ENCODE measurements around the gene CDK13. TPM values are rescaled to one million over a fixed set of nuclear protein-coding genes. Genes with fewer than 3 reads are reported as not detected.

Gene CDK13
- total RNA-seq (2014; rRNA removed; shearing (Covaris generic)), result 81.9 and 84.3 TPM in 2 replicates
- 90.9 and 101 TPM in 2 replicates for total RNA-seq (2022)
- percentile 91 among the genes with signal in this experiment for Bru-seq, nascent RNA
- BruChase-seq, experiment 1, labeled RNA remaining after a 6-hour chase, result percentile 90 among the genes with signal in this experiment
- percentile 89 among the genes with signal in this experiment for BruChase-seq, experiment 2, labeled RNA remaining after a 2-hour chase
- long read RNA-seq, full-length matches to known transcripts, result 42 of 78 reads
- long read RNA-seq, partial matches to known transcripts, result 25 of 78 reads
- long read RNA-seq, other reads (novel, unspliced or antisense), result 11 of 78 reads

DNA sequence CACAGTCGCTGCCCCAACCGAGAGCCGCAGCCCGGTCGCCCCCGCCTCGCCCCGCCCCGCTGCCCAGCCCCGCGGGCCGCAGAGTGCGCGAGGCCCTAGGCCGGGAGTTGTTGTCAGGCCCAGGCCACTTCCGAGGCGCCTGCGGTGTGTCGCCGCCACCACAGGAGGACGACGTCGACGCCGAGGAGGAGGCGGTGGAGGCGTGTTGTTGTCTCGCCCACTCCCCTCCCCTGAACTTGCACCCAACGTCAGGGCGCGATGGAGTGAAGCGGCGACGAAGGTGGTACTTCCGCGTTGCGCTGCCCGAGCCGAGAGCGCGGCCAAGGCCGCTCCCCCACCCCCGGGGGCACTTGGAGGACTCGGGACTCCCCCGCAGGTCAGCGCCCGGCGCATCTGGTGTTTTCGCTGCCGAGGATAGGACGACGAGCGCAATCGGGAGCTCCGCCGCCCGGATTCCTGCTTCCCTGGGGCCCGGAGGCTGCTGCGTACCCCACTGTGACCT is at the start of gene CDK13:
CDK13 (plus strand) TSS at position 286 of the 502 bp plus-strand sequence. CDS start 386 bp downstream, outside the sequence.
- peak; percentile 90 for DNase-seq (ENCODE audit: low spot score)
- Histone ChIP-seq H3K27ac (ENCODE audit: low read depth, low read length, poor library complexity, severe bottlenecking) (peak within 1 kb of the TSS; percentile 100), H4K20me1 (ENCODE audit: insufficient read depth, low read length) (peaks cover 30% of the 10 kb centered on the region), H3K79me2 (ENCODE audit: insufficient read depth, low read depth, low read length) (peaks cover 59% of the 10 kb centered on the region), H3K4me1 (ENCODE audit: insufficient read depth, low read length, poor library complexity, severe bottlenecking) (peaks cover 35% of the 10 kb centered on the region), H2AFZ (ENCODE audit: low read length) (peak within 1 kb of the TSS; percentile 76; the same call in 1 of the 2 replicates), H3K4me3 (ENCODE audit: low read depth, low read length, poor library complexity, severe bottlenecking) (peak within 1 kb of the TSS; percentile 97), H3K4me2 (ENCODE audit: low read length) (peak within 1 kb of the TSS; percentile 92), H3K9me2 (ENCODE audit: insufficient read depth, low read length) (no peaks in the 10 kb centered on the region), H3K36me3 (ENCODE audit: insufficient read depth, low read length) (peaks cover 35% of the 10 kb centered on the region), H3K9me3 (ENCODE audit: low read length) (peaks cover 13% of the 10 kb centered on the region; the same call in 1 of the 2 replicates)
- intact Hi-C loops (cut with micrococcal nuclease; ENCODE audit: unreplicated experiment), result loop anchor here (1.0 to 5.0 kb wide), 6 partner anchors 25 to 327 kb away; partner anchors contain the start of genes MPLKIP and RALA
- BruUV-seq (replicated peaks), result no TSS peak
- no peak for TF ChIP-seq EZH2phosphoT487 (IDR thresholded peaks at IDR 0.05; ENCODE audit: borderline replicate concordance, low read depth, low read length)
- TF ChIP-seq, protein P1, sequence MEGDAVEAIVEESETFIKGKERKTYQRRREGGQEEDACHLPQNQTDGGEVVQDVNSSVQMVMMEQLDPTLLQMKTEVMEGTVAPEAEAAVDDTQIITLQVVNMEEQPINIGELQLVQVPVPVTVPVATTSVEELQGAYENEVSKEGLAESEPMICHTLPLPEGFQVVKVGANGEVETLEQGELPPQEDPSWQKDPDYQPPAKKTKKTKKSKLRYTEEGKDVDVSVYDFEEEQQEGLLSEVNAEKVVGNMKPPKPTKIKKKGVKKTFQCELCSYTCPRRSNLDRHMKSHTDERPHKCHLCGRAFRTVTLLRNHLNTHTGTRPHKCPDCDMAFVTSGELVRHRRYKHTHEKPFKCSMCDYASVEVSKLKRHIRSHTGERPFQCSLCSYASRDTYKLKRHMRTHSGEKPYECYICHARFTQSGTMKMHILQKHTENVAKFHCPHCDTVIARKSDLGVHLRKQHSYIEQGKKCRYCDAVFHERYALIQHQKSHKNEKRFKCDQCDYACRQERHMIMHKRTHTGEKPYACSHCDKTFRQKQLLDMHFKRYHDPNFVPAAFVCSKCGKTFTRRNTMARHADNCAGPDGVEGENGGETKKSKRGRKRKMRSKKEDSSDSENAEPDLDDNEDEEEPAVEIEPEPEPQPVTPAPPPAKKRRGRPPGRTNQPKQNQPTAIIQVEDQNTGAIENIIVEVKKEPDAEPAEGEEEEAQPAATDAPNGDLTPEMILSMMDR (conservative IDR thresholded peaks at IDR 0.05; ENCODE audit: low read length), result no peak
- POLR2A ChIA-PET, result interaction anchor here (1.0 to 3.1 kb wide), 6 partner anchors 10 to 103 kb away, joined by 3 to 8 read pairs (median 4); no protein-coding TSS in a partner anchor
- CTCF ChIA-PET (ENCODE audit: unreplicated experiment), result no interaction called here

- H3K79me2 ChIP-seq (ENCODE audit: insufficient read depth, low read depth, low read length), result no peaks in the 10 kb centered on the region
- intact Hi-C loops (cut with micrococcal nuclease; ENCODE audit: unreplicated experiment), result no loop called here
These were observed 46.0 kb upstream of the CDK13 start for GRCh38 chr7:39904077-39904486.

More at GRCh38 chr7:39904077-39904486, 46.0 kb upstream of the CDK13 start:
- Histone ChIP-seq H3K27ac (ENCODE audit: low read depth, low read length, poor library complexity, severe bottlenecking) (no peak overlapping the region), H4K20me1 (ENCODE audit: insufficient read depth, low read length) (no peaks in the 10 kb centered on the region), H3K4me3 (ENCODE audit: low read depth, low read length, poor library complexity, severe bottlenecking) (no peak overlapping the region), H3K4me2 (ENCODE audit: low read length) (no peak overlapping the region), H3K9me2 (ENCODE audit: insufficient read depth, low read length) (no peaks in the 10 kb centered on the region), H3K9me3 (ENCODE audit: low read length) (no peaks in the 10 kb centered on the region), H3K36me3 (ENCODE audit: insufficient read depth, low read length) (no peaks in the 10 kb centered on the region), H2AFZ (ENCODE audit: low read length) (no peak overlapping the region), H3K4me1 (ENCODE audit: insufficient read depth, low read length, poor library complexity, severe bottlenecking) (no peaks in the 10 kb centered on the region)
- CTCF ChIA-PET (ENCODE audit: unreplicated experiment), result no interaction called here
- no TSS peak for BruUV-seq (replicated peaks)
- DNase-seq (ENCODE audit: low spot score), result no peak
- POLR2A ChIA-PET, result no interaction called here
- TF ChIP-seq, protein P1 (conservative IDR thresholded peaks at IDR 0.05; ENCODE audit: low read length), result no peak
- TF ChIP-seq EZH2phosphoT487 (IDR thresholded peaks at IDR 0.05; ENCODE audit: borderline replicate concordance, low read depth, low read length), result no peak
